HepG2 (cell line): ENCODE data around the gene SLC2A4. TPM values are rescaled to one million over a fixed set of nuclear protein-coding genes. Genes with fewer than 3 reads are reported as not detected.
A peak's percentile ranks its signal among the peaks of the same experiment; 100 is the strongest.

Experiments
- CBX1 ChIP-seq: IDR thresholded peaks from one replicate; pipeline ENCODE4 v1.6.1; 2016; ENCODE audit warnings: antibody characterized with exemption, low read depth
- CREM ChIP-seq, 2 experiments: sonication (generic) in 1 of 2; formaldehyde crosslinking in 1 of 2; IDR thresholded peaks; 2 replicates each; pipeline versions ENCODE4 v1.4.0 to v1.6.1; 2016 to 2020; ENCODE audit warnings: antibody characterized with exemption in 1 of 2, mild to moderate bottlenecking in 1 of 2, missing genetic modification reagents in 1 of 2
- GLI4 ChIP-seq: sonication (generic); formaldehyde crosslinking; IDR thresholded peaks from 2 replicates; pipeline ENCODE4 v1.5.1; 2020; ENCODE audit warnings: missing genetic modification reagents, mild to moderate bottlenecking, moderate library complexity, borderline replicate concordance
- HDAC2 ChIP-seq: sonication (generic); formaldehyde crosslinking; IDR thresholded peaks from 2 replicates; pipeline ENCODE4 v1.4.0; 2020; ENCODE audit warnings: missing genetic modification reagents
- HNRNPL ChIP-seq: fragments of 200-400 bp; formaldehyde crosslinking; IDR thresholded peaks from 2 replicates; pipeline ENCODE4 v1.6.1; 2017; ENCODE audit warnings: mild to moderate bottlenecking, low read depth, low read length
- REL ChIP-seq: sonication (generic); formaldehyde crosslinking; conservative IDR thresholded peaks from 2 replicates; pipeline ENCODE4 v1.8.0; 2022; ENCODE audit warnings: mild to moderate bottlenecking, missing genetic modification reagents, moderate library complexity
- SOX13 ChIP-seq, 3 experiments: fragments of 450-650 bp in 1 of 3; sonication (generic) in 1 of 3; formaldehyde crosslinking in 1 of 3; IDR thresholded peaks in 2 of 3; conservative IDR thresholded peaks in 1 of 3; 2 replicates each; pipeline versions ENCODE4 v1.5.0 to v1.6.1; 2016 to 2020; ENCODE audit warnings: antibody characterized with exemption in 1 of 3, mild to moderate bottlenecking in 1 of 3, missing compliant biosample characterization in 1 of 3, missing genetic modification reagents in 1 of 3, moderate library complexity in 1 of 3
- SOX6 ChIP-seq, 2 experiments: fragments of 450-650 bp in 1 of 2; sonication (generic) in 1 of 2; formaldehyde crosslinking in 1 of 2; IDR thresholded peaks; 2 replicates each; pipeline versions ENCODE4 v1.4.0 to v1.6.1; 2017 to 2020; ENCODE audit warnings: antibody characterized with exemption in 1 of 2, mild to moderate bottlenecking in 1 of 2, missing genetic modification reagents in 1 of 2
- SUZ12 ChIP-seq: fragments of 150-350 bp; IDR thresholded peaks from 2 replicates; pipeline ENCODE4 v1.6.1; 2014; ENCODE audit warnings: low read depth, low read length
- TBX2 ChIP-seq: sonication (generic); formaldehyde crosslinking; IDR thresholded peaks from 2 replicates; pipeline ENCODE4 v1.5.0; 2020; ENCODE audit warnings: missing genetic modification reagents, mild to moderate bottlenecking, borderline replicate concordance
- U2AF2 ChIP-seq: fragments of 200-400 bp; formaldehyde crosslinking; IDR thresholded peaks from 2 replicates; pipeline ENCODE4 v1.6.1; 2017; ENCODE audit warnings: low read depth, mild to moderate bottlenecking, low read length
- ZNF224 ChIP-seq: sonication (generic); formaldehyde crosslinking; IDR thresholded peaks from 2 replicates; pipeline ENCODE4 v1.5.0; 2020; ENCODE audit warnings: mild to moderate bottlenecking, missing genetic modification reagents
- ZNF335 ChIP-seq: sonication (generic); formaldehyde crosslinking; IDR thresholded peaks from 2 replicates; pipeline ENCODE4 v1.4.0; 2020; ENCODE audit warnings: missing genetic modification reagents
- polyA plus RNA-seq, 8 experiments: library from polyadenylated mRNA; depleted of rRNA in 3 of 8; stranded (reverse) in 7 of 8; unstranded in 1 of 8; fragments of >200 nt; fragmentation: Illumina TruSeq in 4 of 8; extraction: Trizol in 4 of 8; gene quantifications; 2 replicates each; pipeline versions ENCODE4 v1.2.1 to v1.2.3, GENCODE V29; 2011 to 2016; ENCODE audit warnings: low read depth in 4 of 8, missing spikeins in 1 of 8, mixed read lengths in 1 of 8; ENCODE audit not compliant: insufficient read depth in 1 of 8
- total RNA-seq, 5 experiments: library from RNA; depleted of rRNA; stranded (reverse); fragments of >200 nt; fragmentation: Illumina TruSeq; extraction: Trizol; gene quantifications; 2 replicates each; pipeline ENCODE4 v1.2.3, GENCODE V29; 2016; ENCODE audit warnings: low read depth in 1 of 5
- TF ChIP-seq, protein P1 (sequence below): IDR thresholded peaks from 2 replicates; pipeline ENCODE4 v1.6.1; 2016
- TF ChIP-seq, protein P2 (sequence below): sonication (generic); formaldehyde crosslinking; IDR thresholded peaks from 2 replicates; pipeline ENCODE4 v1.8.1; 2023; ENCODE audit warnings: mild to moderate bottlenecking, missing genetic modification reagents
- TF ChIP-seq, protein P3 (sequence below): sonication (generic); formaldehyde crosslinking; IDR thresholded peaks from 2 replicates; pipeline ENCODE4 v1.4.0; 2020; ENCODE audit warnings: missing genetic modification reagents
- TF ChIP-seq, protein P4 (sequence below): sonication (generic); formaldehyde crosslinking; IDR thresholded peaks from 2 replicates; pipeline ENCODE4 v1.5.0; 2020; ENCODE audit warnings: mild to moderate bottlenecking, missing genetic modification reagents, moderate library complexity

Gene SLC2A4
- total and polyA plus RNA-seq, 2 of the 13 experiments (the other 11 are each of a cell fraction or from before 2014, with no cell fraction given): 4.9 to 5.8 TPM

DNA sequence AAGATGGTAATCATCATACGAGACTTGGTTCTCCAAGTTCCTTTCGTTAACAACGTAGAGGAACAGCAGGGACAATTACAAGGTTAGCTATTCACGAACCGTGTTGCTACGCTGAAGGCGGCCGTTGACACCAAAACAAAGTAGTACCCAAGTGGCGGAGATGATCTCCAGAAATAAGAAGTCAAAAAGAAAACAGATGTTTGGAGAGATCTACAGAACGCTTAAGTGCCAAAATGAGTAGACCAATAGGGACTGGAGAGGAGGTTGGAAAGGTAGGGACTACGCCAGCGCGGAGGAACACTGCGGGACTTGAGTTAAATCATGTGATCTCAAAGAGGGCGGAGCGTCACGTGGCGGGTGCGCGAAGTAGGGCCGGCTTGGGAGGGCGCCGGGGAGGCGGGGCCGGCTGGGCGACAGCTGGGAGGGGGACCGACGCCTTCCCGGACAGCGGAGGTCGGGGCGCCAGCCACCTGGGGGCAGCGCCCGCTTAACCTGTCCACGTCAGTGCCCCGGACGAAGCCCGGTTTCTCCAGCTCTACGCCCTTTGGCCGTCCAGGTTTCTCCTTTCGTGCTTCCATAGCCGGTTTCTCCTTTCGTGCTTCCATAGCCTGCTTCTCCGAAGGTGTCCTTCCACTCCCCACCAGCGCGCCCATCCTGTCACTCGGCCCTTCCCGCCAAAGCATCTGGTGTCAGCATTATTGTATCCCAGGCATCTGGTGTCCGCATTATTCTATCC is 38.6 kb upstream of the SLC2A4 start (continued):
- TF ChIP-seq, protein P1, sequence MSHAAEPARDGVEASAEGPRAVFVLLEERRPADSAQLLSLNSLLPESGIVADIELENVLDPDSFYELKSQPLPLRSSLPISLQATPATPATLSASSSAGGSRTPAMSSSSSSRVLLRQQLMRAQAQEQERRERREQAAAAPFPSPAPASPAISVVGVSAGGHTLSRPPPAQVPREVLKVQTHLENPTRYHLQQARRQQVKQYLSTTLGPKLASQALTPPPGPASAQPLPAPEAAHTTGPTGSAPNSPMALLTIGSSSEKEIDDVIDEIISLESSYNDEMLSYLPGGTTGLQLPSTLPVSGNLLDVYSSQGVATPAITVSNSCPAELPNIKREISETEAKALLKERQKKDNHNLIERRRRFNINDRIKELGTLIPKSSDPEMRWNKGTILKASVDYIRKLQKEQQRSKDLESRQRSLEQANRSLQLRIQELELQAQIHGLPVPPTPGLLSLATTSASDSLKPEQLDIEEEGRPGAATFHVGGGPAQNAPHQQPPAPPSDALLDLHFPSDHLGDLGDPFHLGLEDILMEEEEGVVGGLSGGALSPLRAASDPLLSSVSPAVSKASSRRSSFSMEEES (CRISPR knock-in tag): peak; percentile 100
- TF ChIP-seq, protein P2, sequence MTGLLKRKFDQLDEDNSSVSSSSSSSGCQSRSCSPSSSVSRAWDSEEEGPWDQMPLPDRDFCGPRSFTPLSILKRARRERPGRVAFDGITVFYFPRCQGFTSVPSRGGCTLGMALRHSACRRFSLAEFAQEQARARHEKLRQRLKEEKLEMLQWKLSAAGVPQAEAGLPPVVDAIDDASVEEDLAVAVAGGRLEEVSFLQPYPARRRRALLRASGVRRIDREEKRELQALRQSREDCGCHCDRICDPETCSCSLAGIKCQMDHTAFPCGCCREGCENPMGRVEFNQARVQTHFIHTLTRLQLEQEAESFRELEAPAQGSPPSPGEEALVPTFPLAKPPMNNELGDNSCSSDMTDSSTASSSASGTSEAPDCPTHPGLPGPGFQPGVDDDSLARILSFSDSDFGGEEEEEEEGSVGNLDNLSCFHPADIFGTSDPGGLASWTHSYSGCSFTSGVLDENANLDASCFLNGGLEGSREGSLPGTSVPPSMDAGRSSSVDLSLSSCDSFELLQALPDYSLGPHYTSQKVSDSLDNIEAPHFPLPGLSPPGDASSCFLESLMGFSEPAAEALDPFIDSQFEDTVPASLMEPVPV (CRISPR knock-in tag): peak; percentile 28; the same call in 1 of the 2 replicates
- TF ChIP-seq TBX2 (CRISPR knock-in tag): peak; percentile 48
- 0 out of 2 replicates have a peak, but pooled peaks have one; percentile 73 for TF ChIP-seq ZNF224
- TF ChIP-seq, protein P3, sequence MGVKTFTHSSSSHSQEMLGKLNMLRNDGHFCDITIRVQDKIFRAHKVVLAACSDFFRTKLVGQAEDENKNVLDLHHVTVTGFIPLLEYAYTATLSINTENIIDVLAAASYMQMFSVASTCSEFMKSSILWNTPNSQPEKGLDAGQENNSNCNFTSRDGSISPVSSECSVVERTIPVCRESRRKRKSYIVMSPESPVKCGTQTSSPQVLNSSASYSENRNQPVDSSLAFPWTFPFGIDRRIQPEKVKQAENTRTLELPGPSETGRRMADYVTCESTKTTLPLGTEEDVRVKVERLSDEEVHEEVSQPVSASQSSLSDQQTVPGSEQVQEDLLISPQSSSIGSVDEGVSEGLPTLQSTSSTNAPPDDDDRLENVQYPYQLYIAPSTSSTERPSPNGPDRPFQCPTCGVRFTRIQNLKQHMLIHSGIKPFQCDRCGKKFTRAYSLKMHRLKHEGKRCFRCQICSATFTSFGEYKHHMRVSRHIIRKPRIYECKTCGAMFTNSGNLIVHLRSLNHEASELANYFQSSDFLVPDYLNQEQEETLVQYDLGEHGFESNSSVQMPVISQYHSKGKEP (CRISPR knock-in tag): peak; percentile 79; the same call in 1 of the 2 replicates
- TF ChIP-seq SOX6 (IDR thresholded peaks at IDR 0.05): no peak
- peak; percentile 52 for TF ChIP-seq SOX6 (CRISPR knock-in tag; IDR thresholded peaks at IDR 0.05)
- peak; percentile 71 for TF ChIP-seq HDAC2 (CRISPR knock-in tag)
- TF ChIP-seq REL (CRISPR knock-in tag): no peak
- no peak for TF ChIP-seq HNRNPL
- TF ChIP-seq U2AF2: 0 out of 2 replicates have a peak, but pooled peaks have one; percentile 51
- TF ChIP-seq, protein P4, sequence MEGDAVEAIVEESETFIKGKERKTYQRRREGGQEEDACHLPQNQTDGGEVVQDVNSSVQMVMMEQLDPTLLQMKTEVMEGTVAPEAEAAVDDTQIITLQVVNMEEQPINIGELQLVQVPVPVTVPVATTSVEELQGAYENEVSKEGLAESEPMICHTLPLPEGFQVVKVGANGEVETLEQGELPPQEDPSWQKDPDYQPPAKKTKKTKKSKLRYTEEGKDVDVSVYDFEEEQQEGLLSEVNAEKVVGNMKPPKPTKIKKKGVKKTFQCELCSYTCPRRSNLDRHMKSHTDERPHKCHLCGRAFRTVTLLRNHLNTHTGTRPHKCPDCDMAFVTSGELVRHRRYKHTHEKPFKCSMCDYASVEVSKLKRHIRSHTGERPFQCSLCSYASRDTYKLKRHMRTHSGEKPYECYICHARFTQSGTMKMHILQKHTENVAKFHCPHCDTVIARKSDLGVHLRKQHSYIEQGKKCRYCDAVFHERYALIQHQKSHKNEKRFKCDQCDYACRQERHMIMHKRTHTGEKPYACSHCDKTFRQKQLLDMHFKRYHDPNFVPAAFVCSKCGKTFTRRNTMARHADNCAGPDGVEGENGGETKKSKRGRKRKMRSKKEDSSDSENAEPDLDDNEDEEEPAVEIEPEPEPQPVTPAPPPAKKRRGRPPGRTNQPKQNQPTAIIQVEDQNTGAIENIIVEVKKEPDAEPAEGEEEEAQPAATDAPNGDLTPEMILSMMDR: peak; percentile 64
- TF ChIP-seq CREM (IDR thresholded peaks at IDR 0.05): peak; percentile 55
- TF ChIP-seq CREM (CRISPR knock-in tag; IDR thresholded peaks at IDR 0.05): no peak
- no peak for TF ChIP-seq GLI4
- no peak for TF ChIP-seq ZNF335 (CRISPR knock-in tag)
- TF ChIP-seq SOX13 (IDR thresholded peaks at IDR 0.05): no peak; the same call in 1 of the 2 replicates
- TF ChIP-seq SOX13 (CRISPR knock-in tag; conservative IDR thresholded peaks at IDR 0.05 in 1 of 2, IDR thresholded peaks at IDR 0.05 in 1 of 2): peak in 1 of 2 experiments; percentile 69; a peak in 2 of 4 replicates
- TF ChIP-seq SUZ12: no peak
- peak; percentile 76 for TF ChIP-seq CBX1
